GM18502 (cell line): Measurements from ENCODE around the gene RIMKLB.
A peak's percentile ranks its signal among the peaks of the same experiment; 100 is the strongest.

Source experiments
- ATAC-seq: cut with Tn5 transposase; IDR thresholded peaks from one replicate; pipeline ENCODE4 v1.9.1; 2021; ENCODE audit warnings: mild to moderate bottlenecking; ENCODE audit not compliant: unreplicated experiment, poor library complexity

RIMKLB gene

GRCh38 chr12:8697476-8698131 is at the start of gene RIMKLB:
Gene RIMKLB (plus strand): TSS chr12:8697991. CDS start chr12:8713867, 15,876 bp downstream.
- ATAC-seq = peak; percentile 81

- peak; percentile 83 for ATAC-seq
Measured at GRCh38 chr12:8648576-8649205, 49.1 kb upstream of the RIMKLB start.

GRCh38 chr12:8655421-8655820 is 42.4 kb upstream of the RIMKLB start:
- no peak for ATAC-seq

GRCh38 chr12:8658346-8658745 is 39.4 kb upstream of the RIMKLB start:
- no peak for ATAC-seq

- ATAC-seq = no peak
Measured at GRCh38 chr12:8661016-8661415, 36.8 kb upstream of the RIMKLB start.

DNA sequence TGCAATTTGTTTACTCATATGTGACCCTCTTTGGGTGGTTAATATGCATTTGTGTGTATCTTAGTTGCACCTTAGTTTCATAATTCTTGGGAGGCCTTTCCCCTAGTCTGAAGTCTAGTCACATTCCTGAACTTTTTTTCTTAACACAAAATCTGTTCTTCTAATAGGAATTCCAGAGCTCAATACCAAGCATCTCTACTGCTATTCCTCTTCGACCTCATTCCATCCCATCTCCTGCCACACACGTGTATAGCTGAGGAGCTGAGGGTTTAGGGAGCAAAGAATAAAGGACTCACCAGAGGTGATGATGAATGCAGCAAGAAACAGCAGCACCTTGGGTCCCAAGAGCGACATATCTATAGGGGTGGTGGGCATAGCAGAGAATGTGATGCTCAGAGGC is 36.0 kb upstream of the RIMKLB start:
- no peak for ATAC-seq

- no peak for ATAC-seq
Measured at GRCh38 chr12:8662593-8662992, 35.2 kb upstream of the RIMKLB start, which contains the start of gene MFAP5. Gene MFAP5 (minus strand): TSS chr12:8662826. CDS start chr12:8662104, 722 bp downstream.

DNA sequence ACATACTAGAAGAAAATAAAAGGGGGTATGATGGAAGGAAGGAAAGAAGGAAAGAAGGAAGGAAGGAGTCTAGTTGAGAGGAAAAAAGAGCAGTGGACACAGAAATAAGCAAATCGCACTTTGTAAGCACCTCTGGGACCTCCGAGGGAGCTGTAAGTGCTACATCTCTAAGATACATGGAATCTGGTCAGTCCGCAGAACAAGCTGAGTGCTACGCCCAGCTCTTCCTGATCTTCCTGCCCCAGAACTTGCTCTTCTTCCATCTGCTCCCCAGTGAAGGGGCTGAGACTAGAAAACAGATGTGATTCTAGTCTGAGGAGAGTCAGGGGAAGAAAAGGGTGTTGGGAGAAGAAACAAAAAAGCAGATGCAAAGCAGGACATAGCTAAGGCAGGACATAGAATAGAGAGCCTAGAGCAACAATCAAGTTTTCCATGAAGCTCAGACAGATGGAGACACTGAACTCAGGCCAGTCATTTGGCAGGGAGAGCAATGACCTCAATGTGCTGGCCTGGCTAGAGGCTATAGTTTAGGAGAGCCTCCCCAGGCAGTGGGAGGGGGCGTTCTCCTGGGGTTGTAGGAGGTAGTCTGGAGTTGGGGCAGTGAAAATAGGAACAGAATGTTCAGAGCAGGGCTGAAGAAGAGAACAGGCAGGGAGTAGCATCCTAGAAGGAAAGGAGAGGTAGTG is 33.4 kb upstream of the RIMKLB start:
- no peak for ATAC-seq

DNA sequence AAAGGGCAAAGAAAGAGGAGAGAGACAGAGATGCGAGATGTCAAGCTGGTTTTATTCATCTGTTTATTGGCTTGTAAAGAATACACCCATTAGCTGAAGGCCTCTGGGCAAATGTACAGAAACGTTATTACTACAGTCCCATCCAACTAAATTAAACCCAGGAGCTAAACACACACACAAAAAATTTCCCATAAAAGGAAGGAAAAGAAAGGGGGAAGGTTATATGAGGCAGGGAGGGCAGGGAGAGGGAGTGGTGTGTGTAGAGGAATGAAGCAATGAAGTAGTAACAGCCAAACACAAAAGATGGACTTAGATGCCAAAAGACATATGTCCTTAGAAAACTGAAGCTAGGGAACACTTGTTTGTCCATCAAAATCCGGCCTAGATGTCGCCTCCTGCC is 32.0 kb upstream of the RIMKLB start:
- no peak for ATAC-seq

- ATAC-seq = no peak
Measured at GRCh38 chr12:8667270-8667669, 30.5 kb upstream of the RIMKLB start.

DNA sequence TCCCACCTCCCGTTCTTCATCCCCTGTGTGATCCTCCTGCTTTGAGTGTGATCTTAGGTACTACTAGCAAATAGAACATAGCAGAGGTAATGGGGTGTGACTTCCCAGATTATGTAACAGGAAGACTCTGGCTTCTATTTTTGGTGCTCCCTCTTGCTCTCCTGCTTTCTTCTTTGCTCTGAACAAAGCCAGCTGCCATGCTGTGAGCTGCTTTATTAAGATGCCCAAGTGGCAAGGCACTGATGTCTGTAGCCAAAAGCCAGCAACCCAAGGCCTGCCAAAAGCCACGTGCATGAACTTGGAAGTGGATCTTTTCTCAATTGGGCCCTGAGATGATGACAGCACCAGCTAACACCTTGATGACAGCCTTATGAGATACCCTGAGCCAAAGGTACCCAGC is 29.4 kb upstream of the RIMKLB start:
- ATAC-seq = no peak

DNA sequence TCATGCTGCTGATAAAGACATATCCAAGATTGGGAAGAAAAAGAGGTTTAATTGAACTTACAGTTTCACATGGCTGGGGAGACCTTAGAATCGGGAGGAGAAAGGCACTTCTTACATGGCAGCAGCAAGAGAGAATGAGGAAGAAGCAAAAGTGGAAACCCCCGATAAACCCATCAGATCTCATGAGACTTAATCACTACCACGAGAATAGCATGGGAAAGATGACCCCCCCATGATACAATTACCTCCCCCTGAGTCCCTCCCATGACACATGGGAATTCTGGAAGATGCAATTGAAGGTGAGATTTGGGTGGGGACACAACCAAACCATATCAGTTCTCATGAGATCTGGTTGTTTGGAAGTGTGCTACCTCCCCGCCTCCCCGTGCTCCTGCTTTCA is 25.4 kb upstream of the RIMKLB start:
- ATAC-seq = no peak

GRCh38 chr12:8675591-8676036 is 22.2 kb upstream of the RIMKLB start:
- no peak for ATAC-seq

- ATAC-seq = no peak
Measured at GRCh38 chr12:8676651-8677050, 21.1 kb upstream of the RIMKLB start.

DNA sequence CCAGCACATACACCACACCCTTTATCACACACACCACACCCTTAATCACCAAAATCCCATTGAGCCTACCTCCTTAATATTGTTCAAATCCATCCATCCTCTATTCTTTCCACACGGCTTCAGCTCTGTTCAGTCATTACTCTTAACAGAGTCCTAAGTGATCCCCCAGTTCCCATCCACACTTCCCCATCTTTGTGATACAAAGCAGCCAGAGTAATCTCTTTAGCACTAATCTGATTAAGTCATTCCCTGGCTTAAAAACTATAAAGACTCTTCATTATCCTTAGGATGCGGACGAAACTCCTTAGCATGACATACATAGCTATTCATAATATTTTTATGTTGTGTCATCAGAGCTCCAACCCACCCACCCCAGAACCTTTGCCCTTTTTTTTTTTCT is 20.4 kb upstream of the RIMKLB start:
- ATAC-seq = no peak

DNA sequence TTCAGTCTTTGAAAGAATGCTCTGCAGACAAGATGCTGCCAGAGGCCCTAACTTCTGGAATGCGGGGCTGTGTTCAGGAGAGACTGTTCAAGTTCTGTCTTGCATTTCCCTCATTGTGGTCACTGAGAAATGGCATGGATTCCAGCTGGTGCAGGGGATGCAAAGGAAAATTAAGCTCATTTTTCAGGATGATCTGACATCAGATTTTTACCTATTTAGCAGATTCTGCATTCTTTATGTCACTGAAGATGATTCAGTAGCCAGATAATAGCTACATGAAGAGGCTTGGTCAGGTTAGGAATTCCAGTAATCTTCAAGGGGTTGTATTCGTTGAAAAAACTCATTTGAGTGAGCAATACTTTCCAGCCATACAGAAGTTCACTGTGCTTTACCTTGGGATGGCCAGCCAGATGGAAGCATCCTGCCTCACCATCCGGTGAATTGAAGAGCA is 19.1 kb upstream of the RIMKLB start:
- ATAC-seq = no peak

GRCh38 chr12:8680533-8680932 is 17.3 kb upstream of the RIMKLB start:
- no peak for ATAC-seq

- no peak for ATAC-seq
Measured at GRCh38 chr12:8681129-8681884, 16.5 kb upstream of the RIMKLB start.

DNA sequence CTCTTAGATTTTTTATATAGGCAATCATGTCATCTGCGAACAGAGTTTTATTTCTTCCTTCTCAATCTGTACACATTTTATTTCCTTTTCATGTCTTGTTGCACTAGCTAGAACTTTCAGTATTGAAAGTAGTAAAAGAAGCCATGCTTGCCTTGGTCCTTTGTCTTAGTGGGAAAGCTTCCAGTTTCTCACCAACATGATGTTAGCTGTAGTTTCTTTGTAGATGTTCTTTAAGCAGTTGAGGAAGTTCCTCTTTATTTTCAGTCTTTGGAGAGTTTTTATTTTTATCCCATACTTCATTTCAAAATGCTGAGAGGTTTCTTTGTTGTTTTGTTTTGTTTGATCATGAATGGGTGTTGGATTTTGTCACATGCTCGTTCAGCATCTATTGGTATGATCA is 12.7 kb upstream of the RIMKLB start:
- ATAC-seq = no peak

DNA sequence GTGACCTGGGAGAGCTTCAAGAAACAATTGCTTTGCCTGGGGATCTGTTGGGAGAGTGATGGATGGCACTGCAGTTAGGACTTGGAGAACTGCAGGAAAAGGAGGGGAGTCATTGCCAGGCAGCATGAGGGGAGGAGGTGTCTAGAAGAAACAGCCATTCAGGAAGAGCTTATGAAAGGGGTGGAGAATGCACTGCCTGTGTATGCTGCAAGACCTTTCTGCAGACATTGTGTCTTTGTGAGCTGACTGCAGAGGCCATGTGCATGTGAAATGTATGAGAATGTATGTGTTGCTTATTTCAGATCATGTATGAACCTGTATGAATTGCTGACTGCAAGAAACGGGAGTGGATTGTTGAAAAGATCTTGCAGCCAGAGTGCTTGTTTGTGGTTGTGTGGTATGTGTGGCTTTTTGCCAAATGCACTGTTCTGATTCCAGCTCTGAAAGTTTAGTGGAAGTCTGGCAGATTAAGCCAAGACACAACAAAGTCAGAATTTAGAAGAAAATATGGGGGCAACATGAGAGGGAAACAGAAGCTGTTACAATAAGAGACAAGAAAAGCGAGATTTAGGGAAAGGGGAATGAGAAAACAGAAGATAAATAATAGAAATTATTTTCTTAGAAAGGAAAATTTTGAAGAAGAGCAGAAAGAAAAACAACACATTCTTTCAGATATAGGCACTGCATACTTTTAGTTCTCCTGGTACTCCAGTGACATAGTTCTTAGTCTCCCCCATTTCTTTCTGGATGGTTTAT is 9.8 kb upstream of the RIMKLB start:
- ATAC-seq = no peak
